ENCODE measurements around the gene FAM228B. TPM values are rescaled to one million over a fixed set of nuclear protein-coding genes. Genes with fewer than 3 reads are reported as not detected.

FAM228B gene
- total RNA-seq, 1 donor from 2014 or later = 9.7 TPM

DNA sequence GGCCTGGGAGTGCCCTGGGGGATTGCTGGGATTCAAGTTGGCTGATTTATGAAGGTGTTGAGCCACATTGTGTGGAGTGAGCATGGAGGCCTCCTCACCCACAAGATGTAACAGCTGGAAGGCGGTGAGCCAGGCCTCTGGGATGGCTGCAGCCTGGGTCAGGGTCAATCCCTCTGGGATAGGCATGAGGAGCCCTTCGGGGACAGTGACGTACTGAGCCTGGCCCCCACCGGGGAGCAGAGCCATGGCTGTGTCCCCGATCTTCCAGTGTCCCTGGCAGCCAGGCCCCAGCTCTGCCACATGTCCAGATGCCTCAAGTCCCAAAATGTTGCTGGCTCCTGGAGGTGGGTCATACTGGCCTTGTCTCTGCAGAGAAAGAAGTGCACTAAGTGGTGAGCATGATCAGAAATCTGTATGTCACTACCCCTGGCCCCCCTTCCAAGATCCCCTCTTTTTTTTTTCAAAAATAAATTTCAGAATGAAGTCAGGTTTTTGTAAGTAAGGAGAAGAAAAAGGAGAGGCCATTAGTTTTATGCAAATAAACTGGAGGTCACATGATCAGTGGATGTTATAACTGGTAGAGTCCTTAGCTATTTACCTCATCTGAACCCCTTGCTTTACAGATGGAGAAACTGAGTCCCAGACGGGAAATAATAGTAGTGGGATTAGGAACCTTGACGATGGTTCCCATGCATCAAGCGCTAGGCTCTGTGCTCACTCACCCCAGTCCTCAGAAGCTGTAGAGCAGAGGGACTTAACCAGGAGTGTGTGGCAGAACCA, 40.3 kb upstream of the FAM228B start:
- H2AFZ ChIP-seq (ENCODE audit: low read depth, low read length) = peak overlapping the region; percentile 95
- H3K27ac Mint-ChIP-seq (ENCODE audit: unreplicated experiment) = peak overlapping the region; percentile 90
- H3K9ac ChIP-seq (ENCODE audit: low read length) = peak overlapping the region; percentile 87

GRCh38 chr2:24083567-24084385, 39.5 kb upstream of the FAM228B start:
- no peaks in the 10 kb centered on the region for H3K9me3 Mint-ChIP-seq (ENCODE audit: unreplicated experiment)
- peaks cover 14% of the 10 kb centered on the region for H3K36me3 Mint-ChIP-seq (ENCODE audit: low read depth, unreplicated experiment)
- H3K4me3 Mint-ChIP-seq (ENCODE audit: unreplicated experiment) = peak overlapping the region; percentile 94
- Histone ChIP-seq H4K20me1 (ENCODE audit: insufficient read depth, low read length) (no peaks in the 10 kb centered on the region), H3K4me1 (ENCODE audit: insufficient read depth, low read length) (peaks cover 8% of the 10 kb centered on the region), H2AFZ (ENCODE audit: low read depth, low read length) (peak overlapping the region; percentile 95), H3K27me3 (ENCODE audit: insufficient read depth, low read length) (no peaks in the 10 kb centered on the region), H3K36me3 (ENCODE audit: insufficient read depth, low read length) (peaks cover 20% of the 10 kb centered on the region), H3K4me2 (ENCODE audit: low read length) (peak overlapping the region; percentile 98), H3K79me2 (ENCODE audit: insufficient read depth, low read length) (peaks cover 11% of the 10 kb centered on the region), H3K4me3 (ENCODE audit: insufficient read depth, low read depth, low read length) (peak overlapping the region; percentile 74), H3K27ac (ENCODE audit: low read depth, low read length) (peak overlapping the region; percentile 83), H3K9ac (ENCODE audit: low read length) (peak overlapping the region; percentile 87), H3K9me3 (ENCODE audit: insufficient read depth, low read depth, low read length) (no peaks in the 10 kb centered on the region)
- H3K27ac Mint-ChIP-seq (ENCODE audit: unreplicated experiment) = peak overlapping the region; percentile 90
- peaks cover 5% of the 10 kb centered on the region for H3K4me1 Mint-ChIP-seq (ENCODE audit: low read depth, unreplicated experiment)
- FAIRE-seq (no peak), DNase-seq (ENCODE audit: low read depth) (peak; percentile 76)
- H3K27me3 Mint-ChIP-seq (ENCODE audit: low read depth, unreplicated experiment) = no peaks in the 10 kb centered on the region
- TF ChIP-seq EZH2 (IDR thresholded peaks at IDR 0.05; ENCODE audit: insufficient read depth, low read length) = no peak
- TF ChIP-seq, protein P1, sequence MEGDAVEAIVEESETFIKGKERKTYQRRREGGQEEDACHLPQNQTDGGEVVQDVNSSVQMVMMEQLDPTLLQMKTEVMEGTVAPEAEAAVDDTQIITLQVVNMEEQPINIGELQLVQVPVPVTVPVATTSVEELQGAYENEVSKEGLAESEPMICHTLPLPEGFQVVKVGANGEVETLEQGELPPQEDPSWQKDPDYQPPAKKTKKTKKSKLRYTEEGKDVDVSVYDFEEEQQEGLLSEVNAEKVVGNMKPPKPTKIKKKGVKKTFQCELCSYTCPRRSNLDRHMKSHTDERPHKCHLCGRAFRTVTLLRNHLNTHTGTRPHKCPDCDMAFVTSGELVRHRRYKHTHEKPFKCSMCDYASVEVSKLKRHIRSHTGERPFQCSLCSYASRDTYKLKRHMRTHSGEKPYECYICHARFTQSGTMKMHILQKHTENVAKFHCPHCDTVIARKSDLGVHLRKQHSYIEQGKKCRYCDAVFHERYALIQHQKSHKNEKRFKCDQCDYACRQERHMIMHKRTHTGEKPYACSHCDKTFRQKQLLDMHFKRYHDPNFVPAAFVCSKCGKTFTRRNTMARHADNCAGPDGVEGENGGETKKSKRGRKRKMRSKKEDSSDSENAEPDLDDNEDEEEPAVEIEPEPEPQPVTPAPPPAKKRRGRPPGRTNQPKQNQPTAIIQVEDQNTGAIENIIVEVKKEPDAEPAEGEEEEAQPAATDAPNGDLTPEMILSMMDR (IDR thresholded peaks at IDR 0.05; ENCODE audit: insufficient read depth, low read depth, low read length) = no peak

More for the DNA sequence above, 40.3 kb upstream of the FAM228B start:
- no peaks in the 10 kb centered on the region for H3K9me3 ChIP-seq (ENCODE audit: insufficient read depth, low read depth, low read length)
- FAIRE-seq (no peak), DNase-seq (ENCODE audit: low read depth) (no peak)
- peaks cover 11% of the 10 kb centered on the region for H3K79me2 ChIP-seq (ENCODE audit: insufficient read depth, low read length)
- H4K20me1 ChIP-seq (ENCODE audit: insufficient read depth, low read length) = no peaks in the 10 kb centered on the region
- peak overlapping the region; percentile 98 for H3K4me2 ChIP-seq (ENCODE audit: low read length)
- Mint-ChIP-seq H3K36me3 (ENCODE audit: low read depth, unreplicated experiment) (peaks cover 14% of the 10 kb centered on the region), H3K4me3 (ENCODE audit: unreplicated experiment) (peak overlapping the region; percentile 94), H3K4me1 (ENCODE audit: low read depth, unreplicated experiment) (peaks cover 5% of the 10 kb centered on the region), H3K27me3 (ENCODE audit: low read depth, unreplicated experiment) (no peaks in the 10 kb centered on the region), H3K9me3 (ENCODE audit: unreplicated experiment) (no peaks in the 10 kb centered on the region)
- peak overlapping the region; percentile 74 for H3K4me3 ChIP-seq (ENCODE audit: insufficient read depth, low read depth, low read length)
- H3K4me1 ChIP-seq (ENCODE audit: insufficient read depth, low read length) = peaks cover 8% of the 10 kb centered on the region
- H3K27me3 ChIP-seq (ENCODE audit: insufficient read depth, low read length) = no peaks in the 10 kb centered on the region
- H3K27ac ChIP-seq (ENCODE audit: low read depth, low read length) = peak overlapping the region; percentile 83
- H3K36me3 ChIP-seq (ENCODE audit: insufficient read depth, low read length) = peaks cover 21% of the 10 kb centered on the region
- no peak for TF ChIP-seq EZH2 (IDR thresholded peaks at IDR 0.05; ENCODE audit: insufficient read depth, low read length)
- TF ChIP-seq, protein P1 (IDR thresholded peaks at IDR 0.05; ENCODE audit: insufficient read depth, low read depth, low read length) = no peak
